ENCODE measurements around the gene CAPN9. TPM values are rescaled to one million over a fixed set of nuclear protein-coding genes. Genes with fewer than 3 reads are reported as not detected.

CAPN9 gene
- total RNA-seq, 1 donor from 2014 or later: 0.19 TPM

GRCh38 chr1:230827081-230827681 is 80.0 kb downstream of the CAPN9 start:
- H3K9me3 Mint-ChIP-seq: peaks cover 11% of the 10 kb centered on the region
- DNase-seq (ENCODE audit: low spot score): no peak
- peaks cover 4% of the 10 kb centered on the region for H3K36me3 Mint-ChIP-seq
- Histone ChIP-seq H3K36me3 (no peaks in the 10 kb centered on the region), H3K4me1 (peaks cover 15% of the 10 kb centered on the region), H3K9me3 (ENCODE audit: low read depth) (no peaks in the 10 kb centered on the region), H3K27me3 (no peaks in the 10 kb centered on the region), H3K79me2 (ENCODE audit: low read depth) (no peaks in the 10 kb centered on the region), H4K20me1 (ENCODE audit: low read depth) (no peaks in the 10 kb centered on the region), H3K4me3 (no peak overlapping the region), H3K4me2 (no peak overlapping the region), H3F3A (ENCODE audit: low read depth) (peaks cover 7% of the 10 kb centered on the region), H2AFZ (replicated peaks) (no peak overlapping the region), H3K27ac (no peak overlapping the region), H3K9ac (no peak overlapping the region)
- no peak for TF ChIP-seq EZH2phosphoT487 (IDR thresholded peaks at IDR 0.05)
- no peak for TF ChIP-seq CTCF (IDR thresholded peaks at IDR 0.05)
- TF ChIP-seq EZH2 (IDR thresholded peaks at IDR 0.05): no peak
- H3K4me1 Mint-ChIP-seq: peaks cover 28% of the 10 kb centered on the region
- H3K4me3 Mint-ChIP-seq: no peak overlapping the region
- peaks cover under 1% of the 10 kb centered on the region for H3K27me3 Mint-ChIP-seq (ENCODE audit: insufficient read depth, low read depth)
- H3K27ac Mint-ChIP-seq: peak overlapping the region; percentile 53

- no peak overlapping the region for H3K4me3 ChIP-seq
- peaks cover 7% of the 10 kb centered on the region for H3F3A ChIP-seq (ENCODE audit: low read depth)
- Mint-ChIP-seq H3K27ac (no peak overlapping the region), H3K4me3 (no peak overlapping the region), H3K9me3 (peaks cover 11% of the 10 kb centered on the region), H3K36me3 (peaks cover 4% of the 10 kb centered on the region), H3K4me1 (peaks cover 28% of the 10 kb centered on the region), H3K27me3 (ENCODE audit: insufficient read depth, low read depth) (no peaks in the 10 kb centered on the region)
- H3K27ac ChIP-seq: no peak overlapping the region
- no peak overlapping the region for H3K9ac ChIP-seq
- H4K20me1 ChIP-seq (ENCODE audit: low read depth): no peaks in the 10 kb centered on the region
- H3K9me3 ChIP-seq (ENCODE audit: low read depth): no peaks in the 10 kb centered on the region
- H3K4me1 ChIP-seq: peaks cover 15% of the 10 kb centered on the region
- no peak for DNase-seq (ENCODE audit: low spot score)
- H3K36me3 ChIP-seq: no peaks in the 10 kb centered on the region
- TF ChIP-seq EZH2phosphoT487 (IDR thresholded peaks at IDR 0.05): no peak
- no peak for TF ChIP-seq CTCF (IDR thresholded peaks at IDR 0.05)
- no peak for TF ChIP-seq EZH2 (IDR thresholded peaks at IDR 0.05)
- H3K79me2 ChIP-seq (ENCODE audit: low read depth): no peaks in the 10 kb centered on the region
- H3K4me2 ChIP-seq: no peak overlapping the region
- H2AFZ ChIP-seq (replicated peaks): no peak overlapping the region
- no peaks in the 10 kb centered on the region for H3K27me3 ChIP-seq
These were observed 80.6 kb downstream of the CAPN9 start for GRCh38 chr1:230827801-230828200.

GRCh38 chr1:230828421-230828820 is 81.2 kb downstream of the CAPN9 start:
- Histone ChIP-seq H2AFZ (replicated peaks) (no peak overlapping the region), H3K36me3 (no peaks in the 10 kb centered on the region), H3K27ac (peak overlapping the region; percentile 66), H3K79me2 (ENCODE audit: low read depth) (no peaks in the 10 kb centered on the region), H3K4me2 (peak overlapping the region; percentile 24), H3K9ac (no peak overlapping the region), H4K20me1 (ENCODE audit: low read depth) (no peaks in the 10 kb centered on the region), H3K4me3 (no peak overlapping the region), H3K9me3 (ENCODE audit: low read depth) (no peaks in the 10 kb centered on the region), H3K27me3 (no peaks in the 10 kb centered on the region), H3K4me1 (peaks cover 15% of the 10 kb centered on the region), H3F3A (ENCODE audit: low read depth) (peaks cover 7% of the 10 kb centered on the region)
- TF ChIP-seq EZH2 (IDR thresholded peaks at IDR 0.05) (no peak), EZH2phosphoT487 (IDR thresholded peaks at IDR 0.05) (no peak), CTCF (IDR thresholded peaks at IDR 0.05) (no peak)
- Mint-ChIP-seq H3K27me3 (ENCODE audit: insufficient read depth, low read depth) (no peaks in the 10 kb centered on the region), H3K9me3 (peaks cover 11% of the 10 kb centered on the region), H3K4me1 (peaks cover 28% of the 10 kb centered on the region), H3K27ac (no peak overlapping the region), H3K36me3 (peaks cover 4% of the 10 kb centered on the region), H3K4me3 (no peak overlapping the region)
- DNase-seq (ENCODE audit: low spot score): peak; percentile 37

All from neural progenitor cell (in vitro differentiated cells).